CD4-positive, alpha-beta T cell (primary cell): ENCODE data around the gene ELAPOR1. TPM values are rescaled to one million over a fixed set of nuclear protein-coding genes. Genes with fewer than 3 reads are reported as not detected.

Experiments
- ATAC-seq: fragments of 200-7000 bp; cut with Tn5 transposase; one replicate; pipeline ENCODE4 v1.10.0; 2022; ENCODE audit warnings: mild to moderate bottlenecking; ENCODE audit not compliant: poor library complexity
- CTCF ChIA-PET: fragments of 350-600 bp; sonication (Branson Sonifier 250); formaldehyde crosslinking; loops from one replicate; lab custom pipeline; 2021; ENCODE audit warnings: antibody characterized with exemption, inconsistent platforms; lab: Charles Lee
- POLR2A ChIA-PET: fragments of 350-600 bp; sonication (Branson Sonifier 250); formaldehyde crosslinking; loops from one replicate; lab custom pipeline; 2021; ENCODE audit warnings: antibody characterized with exemption, inconsistent platforms; lab: Charles Lee
- DNase-seq, 14 experiments: peaks; one replicate each; pipeline ENCODE4 v3.0.0-alpha.2; 2013 to 2020; ENCODE audit warnings: mixed read lengths in 2 of 14
- H3K27ac ChIP-seq, 2 donors: one replicate each; pipeline versions ENCODE4 v1.5.1 to v1.7.0; 2013; ENCODE audit warnings: low read length in 2 of 2, low read depth in 1 of 2, mild to moderate bottlenecking in 1 of 2
- H3K27me3 ChIP-seq, 2 experiments: 1 replicate in 1 of 2; 2 replicates in 1 of 2; pipeline versions ENCODE4 v1.6.1 to v1.7.0; 2013; ENCODE audit warnings: low read length in 2 of 2, control low read depth in 1 of 2, mild to moderate bottlenecking in 1 of 2, moderate library complexity in 1 of 2; ENCODE audit not compliant: insufficient read depth in 2 of 2, control insufficient read depth in 1 of 2
- H3K36me3 ChIP-seq: one replicate; pipeline ENCODE4 v1.6.1; 2013; ENCODE audit warnings: low read length, control low read depth; ENCODE audit not compliant: insufficient read depth
- H3K4me1 ChIP-seq: one replicate; pipeline ENCODE4 v1.6.1; 2013; ENCODE audit warnings: low read length, control low read depth; ENCODE audit not compliant: insufficient read depth
- H3K4me3 ChIP-seq: one replicate; pipeline ENCODE4 v1.5.1; 2013; ENCODE audit warnings: mild to moderate bottlenecking, low read length, moderate library complexity
- H3K9me3 ChIP-seq, 2 experiments: 1 replicate in 1 of 2; 2 replicates in 1 of 2; pipeline versions ENCODE4 v1.6.1 to v1.7.0; 2013; ENCODE audit warnings: low read length in 2 of 2, mild to moderate bottlenecking in 2 of 2, control low read depth in 1 of 2, moderate library complexity in 1 of 2; ENCODE audit not compliant: control insufficient read depth in 1 of 2, insufficient read depth in 1 of 2
- H3K27ac Mint-ChIP-seq: one replicate; pipeline ENCODE4 v1.8.0; 2020; ENCODE audit warnings: mixed read lengths
- H3K27me3 Mint-ChIP-seq: one replicate; pipeline ENCODE4 v1.8.0; 2021; ENCODE audit warnings: mixed read lengths
- H3K36me3 Mint-ChIP-seq: one replicate; pipeline ENCODE4 v1.8.0; 2021; ENCODE audit warnings: low read depth, mixed read lengths
- H3K4me1 Mint-ChIP-seq: one replicate; pipeline ENCODE4 v1.8.0; 2021; ENCODE audit warnings: low read depth, mixed read lengths
- H3K4me3 Mint-ChIP-seq: one replicate; pipeline ENCODE4 v1.8.0; 2020; ENCODE audit warnings: mild to moderate bottlenecking, mixed read lengths
- H3K9me3 Mint-ChIP-seq: one replicate; pipeline ENCODE4 v1.8.0; 2020; ENCODE audit warnings: mixed read lengths
- CTCF ChIP-seq: fragments of 200-600 bp; IDR thresholded peaks from one replicate; pipeline ENCODE4 v1.8.0; 2022; ENCODE audit warnings: antibody characterized with exemption, mild to moderate bottlenecking
- intact Hi-C, 2 experiments: fragments of 100-400 bp; cut with DNase I in 1 of 2; cut with micrococcal nuclease in 1 of 2; formaldehyde crosslinking; loops; one replicate each; pipeline versions ENCODE4 v1.15.1 to v1.9.0; 2023 to 2025; cut with DNase I, micrococcal nuclease
- total RNA-seq, 174 experiments: library from RNA in 2 of 174; stranded (reverse) in 2 of 174; gene quantifications; one replicate each; pipeline ENCODE4 v1.2.3 and lab custom pipeline; 2021 to 2026

The ELAPOR1 gene
- total RNA-seq, 2 experiments from 2014 or later: 14.2 to 16.1 TPM

GRCh38 chr1:109091839-109092193 lies 22.1 kb upstream of the ELAPOR1 start:
- peaks cover 44% of the 10 kb centered on the region for H3K4me1 Mint-ChIP-seq
- POLR2A ChIA-PET: interaction anchor here (0.6 to 4.6 kb wide), 5 partner anchors 8 to 399 kb away, joined by 3 to 112 read pairs (median 19); partner anchors contain the start of genes PRPF38B, TAF13 and WDR47
- DNase-seq: peak in 3 of 14 experiments; percentile 18 to 51 (median 47)

DNA sequence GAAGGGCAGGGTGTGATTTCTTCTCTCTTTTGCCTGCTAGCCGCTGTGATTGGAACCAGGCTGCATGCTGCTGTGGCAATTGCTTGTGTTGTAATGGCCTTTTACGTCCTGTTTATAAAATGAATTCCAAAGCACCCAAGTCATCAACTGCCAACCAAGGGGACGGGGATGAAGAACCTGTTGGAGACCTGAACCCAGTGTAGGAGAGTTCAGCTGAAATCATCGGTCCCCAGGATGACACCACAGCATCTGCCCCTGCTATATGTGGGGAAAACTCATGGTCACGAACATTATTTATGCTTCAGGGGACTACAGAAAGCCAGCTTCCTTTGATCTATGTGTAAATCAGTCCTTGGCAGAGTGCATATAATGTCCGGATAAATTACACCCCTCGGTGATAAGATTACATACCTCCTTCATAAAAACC lies 19.5 kb upstream of the ELAPOR1 start:
- no peaks in the 10 kb centered on the region for H3K9me3 Mint-ChIP-seq
- no peak overlapping the region for H3K27ac ChIP-seq

More at GRCh38 chr1:109091839-109092193, 22.1 kb upstream of the ELAPOR1 start:
- peaks cover 0 to 14% of the 10 kb centered on the region in 2 experiments for H3K9me3 ChIP-seq
- H3K4me3 ChIP-seq: peak overlapping the region; percentile 98
- Mint-ChIP-seq H3K27ac (peak overlapping the region; percentile 94), H3K27me3 (no peaks in the 10 kb centered on the region), H3K4me3 (peak overlapping the region; percentile 97), H3K36me3 (peaks cover 59% of the 10 kb centered on the region), H3K9me3 (no peaks in the 10 kb centered on the region)
- CTCF ChIA-PET: interaction anchor here (2.3 to 4.2 kb wide), 3 partner anchors 8 to 21 kb away, joined by 6 to 32 read pairs (median 26); partner anchors contain the start of genes ELAPOR1 and TAF13
- no peak for ATAC-seq
- intact Hi-C loops: loop anchor here (2.0 to 5.0 kb wide), 5 partner anchors 15 to 335 kb away; partner anchors contain the start of genes TAF13 (in 2 of the 2), WDR47 (in 2 of the 2), CLCC1 (in 1 of the 2) and PSMA5 (in 1 of the 2)
- H3K4me1 ChIP-seq: peaks cover 27% of the 10 kb centered on the region
- peaks cover 33% of the 10 kb centered on the region for H3K36me3 ChIP-seq
- peak overlapping the region in 1 of 2 donors; percentile 98 for H3K27ac ChIP-seq
- TF ChIP-seq CTCF: no peak
- no peaks in the 10 kb centered on the region for H3K27me3 ChIP-seq

GRCh38 chr1:109094871-109095270 lies 19.0 kb upstream of the ELAPOR1 start:
- ChIA-PET CTCF (interaction anchor here (1.2 kb wide), 1 partner anchor 18 kb away, joined by 4 read pairs; a partner anchor contains a TSS), POLR2A (no interaction called here)
- H3K27ac ChIP-seq: no peak overlapping the region
- DNase-seq (no peak), ATAC-seq (no peak)
- intact Hi-C loops: loop anchor here (5.0 kb wide), 4 partner anchors 53 to 332 kb away; partner anchors contain the start of genes CLCC1 (in 1 of the 2), PSMA5 (in 1 of the 2), SARS1 (in 1 of the 2) and WDR47 (in 1 of the 2)
- H3K36me3 ChIP-seq: peaks cover 33% of the 10 kb centered on the region
- Mint-ChIP-seq H3K36me3 (peaks cover 67% of the 10 kb centered on the region), H3K4me3 (no peak overlapping the region), H3K27me3 (no peaks in the 10 kb centered on the region), H3K4me1 (peaks cover 46% of the 10 kb centered on the region), H3K27ac (no peak overlapping the region), H3K9me3 (no peaks in the 10 kb centered on the region)
- H3K4me3 ChIP-seq: no peak overlapping the region
- peaks cover 0 to 6% of the 10 kb centered on the region in 2 experiments for H3K9me3 ChIP-seq
- no peaks in the 10 kb centered on the region for H3K27me3 ChIP-seq
- no peak for TF ChIP-seq CTCF
- peaks cover 28% of the 10 kb centered on the region for H3K4me1 ChIP-seq

More for the DNA sequence above, 19.5 kb upstream of the ELAPOR1 start:
- no peaks in the 10 kb centered on the region for H3K27me3 ChIP-seq
- Mint-ChIP-seq H3K4me1 (peaks cover 44% of the 10 kb centered on the region), H3K27ac (no peak overlapping the region), H3K4me3 (no peak overlapping the region), H3K27me3 (no peaks in the 10 kb centered on the region), H3K36me3 (peaks cover 65% of the 10 kb centered on the region)
- ATAC-seq (no peak), DNase-seq (no peak)
- ChIA-PET POLR2A (no interaction called here), CTCF (interaction anchor here (1.2 kb wide), 1 partner anchor 18 kb away, joined by 4 read pairs; a partner anchor contains a TSS)
- no peak for TF ChIP-seq CTCF
- no peak overlapping the region for H3K4me3 ChIP-seq
- intact Hi-C loops: loop anchor here (5.0 kb wide), 3 partner anchors 52 to 333 kb away; partner anchors contain the start of genes CLCC1 (in 1 of the 2), PSMA5 (in 1 of the 2) and WDR47 (in 1 of the 2)
- H3K36me3 ChIP-seq: peaks cover 33% of the 10 kb centered on the region
- peaks cover 27% of the 10 kb centered on the region for H3K4me1 ChIP-seq
- peaks cover 0 to 9% of the 10 kb centered on the region in 2 experiments for H3K9me3 ChIP-seq
